H1 (cell line): ENCODE results near the gene PLK3. TPM values are rescaled to one million over a fixed set of nuclear protein-coding genes. Genes with fewer than 3 reads are reported as not detected.

Experiments
- CTCF ChIA-PET: fragments of 300-600 bp; sonication (Branson Sonifier 250); formaldehyde crosslinking; loops from one replicate; lab custom pipeline; 2021; ENCODE audit not compliant: partially characterized antibody; lab: Charles Lee
- POLR2A ChIA-PET: fragments of 300-600 bp; sonication (Branson Sonifier 250); formaldehyde crosslinking; loops from one replicate; lab custom pipeline; 2021; ENCODE audit warnings: inconsistent platforms; ENCODE audit not compliant: partially characterized antibody; lab: Charles Lee
- DNase-seq, 2 experiments: peaks; one replicate each; pipeline versions ENCODE4 v3.0.0 to v3.0.0-alpha.2; 2010 to 2022; ENCODE audit warnings: low spot score in 2 of 2, low read depth in 1 of 2, mixed read lengths in 1 of 2
- FAIRE-seq: peaks from 2 replicates; lab custom pipeline; 2011; peaks lifted over from hg19 to GRCh38; lab: Jason Lieb, UNC
- H2AFZ ChIP-seq: 2 replicates; pipeline ENCODE4 v1.8.1; 2012; ENCODE audit warnings: low read length, inconsistent platforms
- H2AK5ac ChIP-seq: 2 replicates; pipeline ENCODE4 v1.6.1; 2013; ENCODE audit warnings: low read depth, low read length
- H2BK120ac ChIP-seq: replicated peaks from 2 replicates; pipeline ENCODE3; 2013; ENCODE audit warnings: low read depth, low read length, inconsistent platforms
- H2BK12ac ChIP-seq: 2 replicates; pipeline ENCODE4 v1.6.1; 2013; ENCODE audit warnings: low read depth, low read length
- H2BK15ac ChIP-seq: 2 replicates; pipeline ENCODE4 v1.6.1; 2013; ENCODE audit warnings: low read length
- H2BK20ac ChIP-seq: 2 replicates; pipeline ENCODE4 v1.6.1; 2013; ENCODE audit warnings: low read length
- H2BK5ac ChIP-seq: 2 replicates; pipeline ENCODE4 v1.6.1; 2013; ENCODE audit warnings: low read depth, low read length
- H3K14ac ChIP-seq: 2 replicates; pipeline ENCODE4 v1.6.1; 2013; ENCODE audit warnings: inconsistent platforms; ENCODE audit not compliant: insufficient read length
- H3K18ac ChIP-seq: 2 replicates; pipeline ENCODE4 v1.6.1; 2013; ENCODE audit warnings: low read length; ENCODE audit errors: extremely low read depth
- H3K23ac ChIP-seq: 2 replicates; pipeline ENCODE4 v1.6.1; 2013; ENCODE audit warnings: inconsistent platforms; ENCODE audit not compliant: insufficient read length
- H3K23me2 ChIP-seq: 2 replicates; pipeline ENCODE4 v1.6.1; 2013; ENCODE audit warnings: low read depth, low read length
- H3K27ac ChIP-seq: 2 replicates; pipeline ENCODE4 v1.6.1; 2011; ENCODE audit warnings: low read depth, low read length, inconsistent platforms
- H3K27me3 ChIP-seq, 4 experiments: replicated peaks in 1 of 4; 1 replicate in 1 of 4; 2 replicates in 3 of 4; pipeline versions ENCODE4 v1.6.1 to v1.8.1; 2011 to 2013; ENCODE audit warnings: low read length in 3 of 4, mild to moderate bottlenecking in 3 of 4, inconsistent platforms in 2 of 4, mixed read lengths in 2 of 4, moderate library complexity in 1 of 4; ENCODE audit not compliant: control insufficient read depth in 3 of 4, insufficient read depth in 3 of 4; ENCODE audit errors: extremely low read depth in 1 of 4
- H3K36me3 ChIP-seq, 4 experiments: 2 replicates each; pipeline versions ENCODE4 v1.6.1 to v1.8.1; 2011 to 2013; ENCODE audit warnings: mild to moderate bottlenecking in 4 of 4, low read length in 3 of 4, moderate library complexity in 2 of 4, control low read depth in 1 of 4, inconsistent platforms in 1 of 4; ENCODE audit not compliant: insufficient read depth in 4 of 4, control insufficient read depth in 2 of 4
- H3K4ac ChIP-seq: replicated peaks from 2 replicates; pipeline ENCODE3; 2013; ENCODE audit warnings: low read length, low read depth, mixed read lengths, inconsistent platforms; ENCODE audit not compliant: insufficient read length
- H3K4me1 ChIP-seq, 4 experiments: replicated peaks in 1 of 4; 1 replicate in 1 of 4; 2 replicates in 3 of 4; pipeline versions ENCODE4 v1.6.1 to v1.8.1; 2011 to 2013; ENCODE audit warnings: low read length in 3 of 4, inconsistent platforms in 2 of 4, mixed read lengths in 1 of 4; ENCODE audit not compliant: insufficient read depth in 4 of 4, control insufficient read depth in 3 of 4
- H3K4me2 ChIP-seq, 2 experiments: 2 replicates each; pipeline versions ENCODE4 v1.6.1 to v1.8.1; 2011 to 2013; ENCODE audit warnings: low read depth in 2 of 2, low read length in 2 of 2, control low read depth in 1 of 2, inconsistent platforms in 1 of 2, mild to moderate bottlenecking in 1 of 2; ENCODE audit not compliant: insufficient read depth in 1 of 2
- H3K4me3 ChIP-seq, 4 experiments: fragments of 200-600, 300-600 bp in 1 of 4; sonication (generic), shearing (Covaris generic), sonication (Bioruptor Twin) in 1 of 4; 2 replicates each; pipeline versions ENCODE4 v1.5.1 to v1.8.1; 2011 to 2016; ENCODE audit warnings: low read length in 4 of 4, low read depth in 3 of 4, control low read depth in 2 of 4, inconsistent platforms in 2 of 4, mild to moderate bottlenecking in 2 of 4, mixed read lengths in 1 of 4, moderate library complexity in 1 of 4; ENCODE audit not compliant: insufficient read depth in 2 of 4; ENCODE audit errors: extremely low read depth in 1 of 4
- H3K56ac ChIP-seq: replicated peaks from 2 replicates; pipeline ENCODE3; 2013; ENCODE audit warnings: low read depth, mild to moderate bottlenecking, mixed read lengths, low read length, inconsistent platforms; ENCODE audit not compliant: insufficient read length
- H3K79me1 ChIP-seq: 2 replicates; pipeline ENCODE4 v1.6.1; 2013; ENCODE audit warnings: low read depth, low read length, control low read depth
- H3K79me2 ChIP-seq, 2 experiments: 2 replicates each; pipeline versions ENCODE4 v1.6.1 to v1.8.1; 2012 to 2013; ENCODE audit warnings: low read length in 2 of 2, mild to moderate bottlenecking in 2 of 2, inconsistent platforms in 1 of 2; ENCODE audit not compliant: insufficient read depth in 2 of 2, control insufficient read depth in 1 of 2
- H3K9ac ChIP-seq, 4 experiments: replicated peaks in 1 of 4; 1 replicate in 1 of 4; 2 replicates in 3 of 4; pipeline versions ENCODE4 v1.6.1 to v1.8.1; 2011 to 2013; ENCODE audit warnings: low read depth in 3 of 4, low read length in 3 of 4, control low read depth in 2 of 4, mild to moderate bottlenecking in 2 of 4, moderate library complexity in 2 of 4, inconsistent platforms in 1 of 4; ENCODE audit errors: extremely low read depth in 1 of 4
- H3K9me3 ChIP-seq, 2 experiments: 2 replicates each; pipeline versions ENCODE4 v1.6.1 to v1.8.1; 2012 to 2013; ENCODE audit warnings: mild to moderate bottlenecking in 2 of 2, moderate library complexity in 2 of 2, control low read depth in 1 of 2, inconsistent platforms in 1 of 2, low read depth in 1 of 2, low read length in 1 of 2, mixed read lengths in 1 of 2; ENCODE audit not compliant: insufficient read depth in 2 of 2
- H4K20me1 ChIP-seq, 2 experiments: replicated peaks in 1 of 2; 2 replicates each; pipeline versions ENCODE3 to v1.8.1; 2011 to 2013; ENCODE audit warnings: inconsistent platforms in 2 of 2, low read length in 2 of 2, mild to moderate bottlenecking in 1 of 2; ENCODE audit not compliant: insufficient read depth in 2 of 2, control insufficient read depth in 1 of 2
- H4K5ac ChIP-seq: 2 replicates; pipeline ENCODE4 v1.6.1; 2013; ENCODE audit warnings: low read length, low read depth, mixed read lengths, inconsistent platforms; ENCODE audit not compliant: insufficient read length
- H4K8ac ChIP-seq: 2 replicates; pipeline ENCODE4 v1.8.0; 2013; ENCODE audit warnings: mild to moderate bottlenecking, moderate library complexity, low read length, inconsistent platforms; ENCODE audit not compliant: insufficient read depth; ENCODE audit errors: extremely low read depth
- H4K91ac ChIP-seq: replicated peaks from 2 replicates; pipeline ENCODE3; 2013; ENCODE audit warnings: low read length, mixed read lengths, inconsistent platforms; ENCODE audit not compliant: insufficient read length
- CTCF ChIP-seq, 3 experiments: IDR thresholded peaks; 1 replicate in 2 of 3; 2 replicates in 1 of 3; pipeline versions ENCODE4 v1.5.1 to v1.6.1; 2011; ENCODE audit warnings: low read length in 3 of 3, mild to moderate bottlenecking in 3 of 3, inconsistent platforms in 2 of 3, low read depth in 1 of 3, moderate library complexity in 1 of 3; ENCODE audit not compliant: insufficient read depth in 1 of 3; ENCODE audit errors: control extremely low read depth in 1 of 3
- GABPA ChIP-seq: IDR thresholded peaks from 2 replicates; pipeline ENCODE4 v1.6.1; 2011; ENCODE audit warnings: mild to moderate bottlenecking, low read length, moderate library complexity, borderline replicate concordance; ENCODE audit not compliant: insufficient read depth
- HDAC2 ChIP-seq, 2 experiments: fragments of 300-600 bp in 1 of 2; sonication (generic) in 1 of 2; IDR thresholded peaks; 2 replicates each; pipeline ENCODE4 v1.6.1; 2011 to 2012; ENCODE audit warnings: low read depth in 2 of 2, low read length in 2 of 2, mild to moderate bottlenecking in 2 of 2, moderate library complexity in 2 of 2, borderline replicate concordance in 1 of 2, inconsistent platforms in 1 of 2
- JUN ChIP-seq: IDR thresholded peaks from 2 replicates; pipeline ENCODE4 v1.6.1; 2011; ENCODE audit warnings: low read depth, mild to moderate bottlenecking, improper control_type of control experiment, low read length
- KDM4A ChIP-seq: IDR thresholded peaks from one replicate; pipeline ENCODE4 v1.7.1; 2012; ENCODE audit warnings: low read depth, mild to moderate bottlenecking, moderate library complexity, low read length, inconsistent platforms; ENCODE audit not compliant: severe bottlenecking
- POLR2A ChIP-seq, 2 experiments: IDR thresholded peaks; 1 replicate in 1 of 2; 2 replicates in 1 of 2; pipeline ENCODE4 v1.6.1; 2011; ENCODE audit warnings: low read depth in 2 of 2, low read length in 2 of 2, mild to moderate bottlenecking in 2 of 2; ENCODE audit errors: control extremely low read depth in 1 of 2
- POU5F1 ChIP-seq: IDR thresholded peaks from 2 replicates; pipeline ENCODE4 v1.6.1; 2011; ENCODE audit warnings: low read depth, mild to moderate bottlenecking, low read length, moderate library complexity
- YY1 ChIP-seq: IDR thresholded peaks from 2 replicates; pipeline ENCODE4 v1.6.1; 2011; ENCODE audit warnings: low read depth, mild to moderate bottlenecking, low read length
- WGBS, 2 experiments: shearing (Covaris generic) in 1 of 2; methylation state at CpG; one replicate each; pipeline versions ENCODE4 v1.1.6 to v1.1.7; 2013 to 2015; ENCODE audit warnings: low lambda C conversion rate in 2 of 2, mixed read lengths in 2 of 2, inconsistent platforms in 1 of 2, low coverage in 1 of 2, missing lambda C conversion rate in 1 of 2; ENCODE audit not compliant: insufficient replicate concordance in 2 of 2, insufficient coverage in 1 of 2, insufficient read length in 1 of 2; ENCODE audit errors: extremely low coverage in 1 of 2, missing lambda C conversion rate in 1 of 2; 5-methylcytosine and 5-hydroxymethylcytosine counted together
- polyA plus RNA-seq, 7 experiments: library from polyadenylated mRNA; depleted of rRNA in 3 of 7; stranded (reverse) in 5 of 7; unstranded in 2 of 7; fragments of >200 nt in 5 of 7; fragments of 200-250 nt in 2 of 7; gene quantifications; 1 replicate in 5 of 7; 2 replicates in 1 of 7; 4 replicates in 1 of 7; pipeline versions ENCODE4 v1.2.1 to v1.2.3, GENCODE V29; 2011 to 2013; ENCODE audit warnings: missing spikeins in 2 of 7, mixed read lengths in 2 of 7
- total RNA-seq: library from RNA; stranded (reverse); fragmentation: NEBNext Ultra II Directional; extraction: Animal tissue kit (Norgen Biotek cat#: 25700); gene quantifications from 2 replicates; pipeline ENCODE4 v1.2.1, GENCODE V29; 2021

Gene PLK3
- total and polyA plus RNA-seq, 2 of the 8 experiments (the other 6 are each of a cell fraction or from before 2014, with no cell fraction given): 7.9 to 12.3 TPM

DNA sequence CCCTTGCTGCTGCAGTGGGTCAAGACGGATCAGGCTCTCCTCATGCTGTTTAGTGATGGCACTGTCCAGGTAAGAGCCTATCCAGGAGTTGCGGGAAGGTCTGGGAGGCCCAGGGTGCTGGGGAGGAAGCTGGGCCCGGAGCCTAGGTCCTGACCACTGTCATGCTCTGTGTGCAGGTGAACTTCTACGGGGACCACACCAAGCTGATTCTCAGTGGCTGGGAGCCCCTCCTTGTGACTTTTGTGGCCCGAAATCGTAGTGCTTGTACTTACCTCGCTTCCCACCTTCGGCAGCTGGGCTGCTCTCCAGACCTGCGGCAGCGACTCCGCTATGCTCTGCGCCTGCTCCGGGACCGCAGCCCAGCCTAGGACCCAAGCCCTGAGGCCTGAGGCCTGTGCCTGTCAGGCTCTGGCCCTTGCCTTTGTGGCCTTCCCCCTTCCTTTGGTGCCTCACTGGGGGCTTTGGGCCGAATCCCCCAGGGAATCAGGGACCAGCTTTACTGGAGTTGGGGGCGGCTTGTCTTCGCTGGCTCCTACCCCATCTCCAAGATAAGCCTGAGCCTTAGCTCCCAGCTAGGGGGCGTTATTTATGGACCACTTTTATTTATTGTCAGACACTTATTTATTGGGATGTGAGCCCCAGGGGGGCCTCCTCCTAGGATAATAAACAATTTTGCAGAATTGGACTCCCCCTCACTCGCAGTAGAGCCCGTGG lies 5.3 kb downstream of the PLK3 start:
- Histone ChIP-seq H2AK5ac (0 out of 2 replicates have a peak overlapping the region, but pooled peaks have one; percentile 19), H4K20me1 (peaks cover 0 to 9% of the 10 kb centered on the region in 2 experiments), H3K9me3 (no peaks in the 10 kb centered on the region), H2BK20ac (no peak overlapping the region), H2AFZ (no peak overlapping the region), H3K27me3 (peaks cover 0 to 5% (median 0%) of the 10 kb centered on the region in 4 experiments; a peak in 2 of 7 replicates), H3K4me1 (peaks cover 10 to 41% (median 29%) of the 10 kb centered on the region in 4 experiments), H2BK5ac (peak overlapping the region; percentile 44; the same call in 1 of the 2 replicates), H3K27ac (no peak overlapping the region), H3K36me3 (peaks cover 0 to 16% (median 10%) of the 10 kb centered on the region in 4 experiments; a peak in 5 of 8 replicates), H3K79me1 (no peaks in the 10 kb centered on the region), H4K91ac (no peak overlapping the region), H3K23me2 (peaks cover 4% of the 10 kb centered on the region; the same call in 1 of the 2 replicates), H3K4me2 (no peak overlapping the region), H3K14ac (no peak overlapping the region), H3K4me3 (no peak overlapping the region), H3K56ac (no peak overlapping the region), H3K4ac (no peak overlapping the region), H2BK15ac (no peak overlapping the region), H3K79me2 (no peaks in the 10 kb centered on the region), H3K9ac (no peak overlapping the region), H4K5ac (no peak overlapping the region), H2BK120ac (no peak overlapping the region), H4K8ac (no peak overlapping the region; the same call in 1 of the 2 replicates), H3K18ac (no peak overlapping the region), H3K23ac (no peak overlapping the region), H2BK12ac (no peak overlapping the region)
- CTCF ChIA-PET: interaction anchor here (0.5 to 5.4 kb wide), 12 partner anchors 9 to 181 kb away, joined by 3 to 37 read pairs (median 8); partner anchors contain the start of genes BEST4, EIF2B3 and RNU5D-1
- FAIRE-seq (no peak), DNase-seq (no peak)
- no peak for TF ChIP-seq GABPA
- no peak for TF ChIP-seq JUN
- no peak for TF ChIP-seq KDM4A
- TF ChIP-seq POU5F1: no peak
- TF ChIP-seq POLR2A (IDR thresholded peaks at IDR 0.05; ENCODE audit: control extremely low read depth in 1 of 2, low read depth in 2 of 2, low read length in 2 of 2): peak in 1 of 2 experiments; percentile 37; a peak in 1 of 3 replicates
- peak in 2 of 3 experiments; percentile 7 to 11; a peak in 1 of 4 replicates for TF ChIP-seq CTCF (IDR thresholded peaks at IDR 0.05; ENCODE audit: control extremely low read depth in 1 of 3, insufficient read depth in 1 of 3, low read depth in 1 of 3, low read length in 3 of 3)
- TF ChIP-seq HDAC2 (IDR thresholded peaks at IDR 0.05; ENCODE audit: borderline replicate concordance in 1 of 2, low read depth in 2 of 2, low read length in 2 of 2): no peak
- TF ChIP-seq YY1: no peak
- POLR2A ChIA-PET: interaction anchor here (1.2 to 19.2 kb wide), 10 partner anchors 9 to 84 kb away, joined by 5 to 547 read pairs (median 17); partner anchors contain the start of genes BEST4, RNU5D-1 and RPS8
- WGBS, 2 experiments: 94% methylated on average over 20 of the region's 20 CpGs; no CpG with 5 or more reads in 1 of the 2 experiments
